PC-3 (cell line): ENCODE measurements around the gene ADAM19. TPM values are rescaled to one million over a fixed set of nuclear protein-coding genes. Genes with fewer than 3 reads are reported as not detected.

ENCODE experiments used
- ATAC-seq: fragments of 200-7000 bp; cut with Tn5 transposase; 2 replicates; pipeline ENCODE4 v1.9.1; 2020; ENCODE audit warnings: mild to moderate bottlenecking, moderate library complexity
- BruUV-seq: library from RNA; stranded (reverse); fragments of 400-500 nt; replicated peaks from 2 replicates; lab custom pipeline; 2021; lab: Mats Ljungman, UMichigan
- CTCF ChIA-PET: fragments of 300-600 bp; sonication (Branson Sonifier 250); formaldehyde crosslinking; loops from one replicate; lab custom pipeline; 2022; ENCODE audit warnings: antibody characterized with exemption; lab: Charles Lee
- POLR2A ChIA-PET: fragments of 300-600 bp; sonication (Branson Sonifier 250); formaldehyde crosslinking; loops from one replicate; lab custom pipeline; 2022; ENCODE audit warnings: antibody characterized with exemption; ENCODE audit not compliant: unreplicated experiment; lab: Charles Lee
- DNase-seq: peaks from one replicate; pipeline ENCODE4 v3.0.0-alpha.2; 2015
- H2AFZ ChIP-seq: fragments of 300-600 bp; sonication (generic); 2 replicates; pipeline ENCODE4 v1.6.0; 2016; ENCODE audit warnings: antibody characterized with exemption, low read length
- H3F3A ChIP-seq: fragments of 300-600 bp; sonication (generic); one replicate; pipeline ENCODE4 v1.6.0; 2017; ENCODE audit warnings: antibody characterized with exemption, low read length, control low read depth, mild to moderate bottlenecking; ENCODE audit not compliant: unreplicated experiment
- H3K27ac ChIP-seq: fragments of 300-600 bp; sonication (generic); 2 replicates; pipeline ENCODE4 v1.5.1; 2016; ENCODE audit warnings: mild to moderate bottlenecking, low read length
- H3K27me3 ChIP-seq: fragments of 300-600 bp; sonication (generic); 2 replicates; pipeline ENCODE4 v1.6.1; 2016; ENCODE audit warnings: low read length, mixed read lengths
- H3K36me3 ChIP-seq: fragments of 300-600 bp; sonication (generic); 2 replicates; pipeline ENCODE4 v1.6.1; 2016; ENCODE audit warnings: low read depth, mixed run types, low read length, mixed read lengths
- H3K4me1 ChIP-seq: fragments of 300-600 bp; sonication (generic); 2 replicates; pipeline ENCODE4 v1.5.1; 2016; ENCODE audit warnings: low read length; ENCODE audit not compliant: insufficient read depth
- H3K4me2 ChIP-seq: fragments of 300-600 bp; sonication (generic); 2 replicates; pipeline ENCODE4 v1.6.0; 2016; ENCODE audit warnings: low read length
- H3K4me3 ChIP-seq: fragments of 300-600 bp; sonication (generic); 2 replicates; pipeline ENCODE4 v1.5.1; 2016; ENCODE audit warnings: mild to moderate bottlenecking, low read length, mixed read lengths
- H3K79me2 ChIP-seq: fragments of 300-600 bp; sonication (generic); 2 replicates; pipeline ENCODE4 v1.6.1; 2017; ENCODE audit warnings: low read length, mixed read lengths
- H3K9ac ChIP-seq: fragments of 300-600 bp; sonication (generic); 2 replicates; pipeline ENCODE4 v1.6.0; 2016; ENCODE audit warnings: mild to moderate bottlenecking, low read length
- H3K9me2 ChIP-seq: fragments of 300-600 bp; sonication (generic); replicated peaks from 2 replicates; pipeline ENCODE4 v1.6.1; 2016; ENCODE audit warnings: mixed run types, low read length, mixed read lengths
- H3K9me3 ChIP-seq: fragments of 300-600 bp; sonication (generic); 2 replicates; pipeline ENCODE4 v1.6.1; 2016; ENCODE audit warnings: low read length, mixed read lengths
- H4K20me1 ChIP-seq: fragments of 300-600 bp; sonication (generic); 2 replicates; pipeline ENCODE4 v1.6.1; 2016; ENCODE audit warnings: low read length, mixed read lengths
- EZH2 ChIP-seq: fragments of 300-600 bp; sonication (generic); IDR thresholded peaks from one replicate; pipeline ENCODE4 v1.6.1; 2017; ENCODE audit warnings: antibody characterized with exemption, mild to moderate bottlenecking, low read length; ENCODE audit not compliant: unreplicated experiment
- EZH2phosphoT487 ChIP-seq: fragments of 300-600 bp; sonication (generic); IDR thresholded peaks from 2 replicates; pipeline ENCODE4 v1.6.1; 2018; ENCODE audit warnings: mild to moderate bottlenecking, antibody characterized with exemption, low read length, borderline replicate concordance
- intact Hi-C: fragments of 100-400 bp; cut with micrococcal nuclease; formaldehyde crosslinking; loops from 2 replicates; pipeline ENCODE4 v1.9.0; 2023
- total RNA-seq: library from RNA; depleted of rRNA; stranded (reverse); fragments of >200 nt; gene quantifications from 2 replicates; pipeline ENCODE4 v1.2.3, GENCODE V29; 2014
- TF ChIP-seq, protein P1 (sequence below): fragments of 300-600 bp; sonication (generic); conservative IDR thresholded peaks from 2 replicates; pipeline ENCODE4 v1.5.1; 2017; ENCODE audit warnings: antibody characterized with exemption, low read depth, mild to moderate bottlenecking, low read length

ADAM19 gene
- total RNA-seq, 1 experiment from 2014 or later = 115 TPM

DNA sequence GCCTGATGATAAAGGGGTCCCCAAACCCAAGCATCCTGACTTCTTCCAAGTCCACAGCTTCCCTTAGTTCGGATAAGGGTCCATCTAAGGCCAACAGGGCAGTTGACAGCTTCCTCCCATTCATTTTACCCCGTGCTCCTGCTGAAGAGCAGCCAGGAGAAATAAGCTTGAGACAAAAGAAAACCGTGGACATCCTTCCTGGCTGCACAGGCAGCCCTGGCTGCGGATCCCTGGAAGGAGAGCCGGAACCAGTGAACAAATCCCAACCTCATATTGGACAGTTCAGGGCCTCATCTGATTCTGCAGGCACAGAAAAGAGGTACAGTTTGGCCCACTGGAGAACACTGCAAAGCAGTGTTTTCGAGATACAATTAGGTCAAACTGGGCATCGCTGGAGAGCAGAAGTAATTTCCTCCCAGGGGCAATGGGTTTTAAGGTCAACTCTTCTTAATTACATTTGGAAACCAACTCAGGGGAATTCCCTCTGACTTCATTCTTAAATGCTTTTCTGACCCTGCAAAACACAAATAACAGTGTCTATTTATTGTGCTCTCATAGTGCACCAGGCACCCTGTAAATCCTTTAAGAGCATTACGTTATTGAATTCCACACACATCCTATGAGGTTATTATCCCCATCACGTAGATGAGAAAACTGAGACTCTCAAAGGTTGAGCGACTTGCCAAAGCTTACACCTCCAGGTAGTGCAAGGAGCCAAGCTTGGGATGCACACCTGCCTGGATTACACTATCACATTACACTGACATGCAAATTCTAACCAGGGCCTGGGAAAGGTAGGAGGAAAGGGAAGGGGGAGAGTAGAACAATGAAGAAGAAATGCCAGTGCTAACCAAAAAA is 21.2 kb downstream of the ADAM19 start:
- H3K9ac ChIP-seq = no peak overlapping the region
- TF ChIP-seq, protein P1, sequence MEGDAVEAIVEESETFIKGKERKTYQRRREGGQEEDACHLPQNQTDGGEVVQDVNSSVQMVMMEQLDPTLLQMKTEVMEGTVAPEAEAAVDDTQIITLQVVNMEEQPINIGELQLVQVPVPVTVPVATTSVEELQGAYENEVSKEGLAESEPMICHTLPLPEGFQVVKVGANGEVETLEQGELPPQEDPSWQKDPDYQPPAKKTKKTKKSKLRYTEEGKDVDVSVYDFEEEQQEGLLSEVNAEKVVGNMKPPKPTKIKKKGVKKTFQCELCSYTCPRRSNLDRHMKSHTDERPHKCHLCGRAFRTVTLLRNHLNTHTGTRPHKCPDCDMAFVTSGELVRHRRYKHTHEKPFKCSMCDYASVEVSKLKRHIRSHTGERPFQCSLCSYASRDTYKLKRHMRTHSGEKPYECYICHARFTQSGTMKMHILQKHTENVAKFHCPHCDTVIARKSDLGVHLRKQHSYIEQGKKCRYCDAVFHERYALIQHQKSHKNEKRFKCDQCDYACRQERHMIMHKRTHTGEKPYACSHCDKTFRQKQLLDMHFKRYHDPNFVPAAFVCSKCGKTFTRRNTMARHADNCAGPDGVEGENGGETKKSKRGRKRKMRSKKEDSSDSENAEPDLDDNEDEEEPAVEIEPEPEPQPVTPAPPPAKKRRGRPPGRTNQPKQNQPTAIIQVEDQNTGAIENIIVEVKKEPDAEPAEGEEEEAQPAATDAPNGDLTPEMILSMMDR = no peak
- TF ChIP-seq EZH2 = no peak
- TF ChIP-seq EZH2phosphoT487 = no peak
- DNase-seq (no peak), ATAC-seq (no peak)
- H3F3A ChIP-seq = peaks cover 21% of the 10 kb centered on the region
- peaks cover 70% of the 10 kb centered on the region for H3K4me1 ChIP-seq
- intact Hi-C loops = no loop called here
- peaks cover 61% of the 10 kb centered on the region for H3K36me3 ChIP-seq
- ChIA-PET POLR2A (no interaction called here), CTCF (no interaction called here)
- H3K27ac ChIP-seq = no peak overlapping the region
- H3K4me3 ChIP-seq = no peak overlapping the region
- no peaks in the 10 kb centered on the region for H4K20me1 ChIP-seq
- H3K27me3 ChIP-seq = no peaks in the 10 kb centered on the region
- no TSS peak for BruUV-seq
- no peaks in the 10 kb centered on the region for H3K9me3 ChIP-seq
- H3K9me2 ChIP-seq = no peaks in the 10 kb centered on the region; the same call in 1 of the 2 replicates
- no peak overlapping the region for H3K4me2 ChIP-seq
- peaks cover 95% of the 10 kb centered on the region for H3K79me2 ChIP-seq
- H2AFZ ChIP-seq = no peak overlapping the region

DNA sequence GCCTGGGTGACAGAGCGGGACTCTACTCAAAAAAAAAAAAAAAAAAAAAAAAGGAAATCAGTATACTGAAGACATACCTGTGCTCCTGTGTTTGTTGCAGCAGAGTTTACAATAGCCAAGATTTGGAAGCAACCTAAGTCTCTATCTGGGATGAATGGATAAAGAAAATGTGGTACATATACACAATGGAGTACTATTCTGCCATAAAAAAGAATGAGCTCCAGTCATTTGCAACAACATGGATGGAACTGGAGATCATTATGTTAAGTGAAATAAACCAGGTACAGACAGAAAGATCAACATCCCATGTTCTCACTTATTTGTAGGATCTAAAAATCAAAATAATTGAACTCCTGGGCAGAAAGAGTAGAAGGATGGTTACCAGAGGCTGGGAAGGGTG is 22.9 kb downstream of the ADAM19 start:
- peaks cover 4% of the 10 kb centered on the region for H3F3A ChIP-seq
- no peak for ATAC-seq
- peaks cover 56% of the 10 kb centered on the region for H3K36me3 ChIP-seq
- no peak for DNase-seq
- TF ChIP-seq, protein P1 = no peak
- no peak for TF ChIP-seq EZH2phosphoT487
- no peak for TF ChIP-seq EZH2
- no peaks in the 10 kb centered on the region for H3K9me3 ChIP-seq
- intact Hi-C loops = no loop called here
- H3K27me3 ChIP-seq = no peaks in the 10 kb centered on the region
- no peaks in the 10 kb centered on the region for H3K9me2 ChIP-seq
- CTCF ChIA-PET = interaction anchor here (0.7 kb wide), 1 partner anchor 190 kb away, joined by 16 read pairs; no protein-coding TSS in a partner anchor
- peaks cover 69% of the 10 kb centered on the region for H3K4me1 ChIP-seq
- H3K79me2 ChIP-seq = peaks cover 98% of the 10 kb centered on the region
- BruUV-seq = no TSS peak
- no peak overlapping the region for H3K4me3 ChIP-seq
- POLR2A ChIA-PET = no interaction called here
- H2AFZ ChIP-seq = no peak overlapping the region
- H4K20me1 ChIP-seq = no peaks in the 10 kb centered on the region
- H3K27ac ChIP-seq = no peak overlapping the region
- H3K9ac ChIP-seq = no peak overlapping the region
- H3K4me2 ChIP-seq = no peak overlapping the region
